HepG2 (cell line): Measurements from ENCODE around the gene BICRA. TPM values are rescaled to one million over a fixed set of nuclear protein-coding genes. Genes with fewer than 3 reads are reported as not detected.
A peak's percentile ranks its signal among the peaks of the same experiment; 100 is the strongest.

Source experiments
- ATAC-seq: fragments of 200-7000 bp; cut with Tn5 transposase; 3 replicates; pipeline ENCODE4 v1.9.1; 2020; ENCODE audit warnings: mild to moderate bottlenecking, moderate library complexity
- BruUV-seq: library from RNA; stranded (reverse); fragments of 400-500 nt; replicated peaks from 2 replicates; lab custom pipeline; 2021; lab: Mats Ljungman, UMichigan
- CTCF ChIA-PET: fragments of 300-600 bp; formaldehyde crosslinking; extraction: SDS; loops from one replicate; lab custom pipeline; 2021; ENCODE audit warnings: low total read pairs, inconsistent platforms, low intra/inter-chr PET ratio; lab: Yijun Ruan, JAX
- POLR2A ChIA-PET: fragments of 350-600 bp; sonication (Branson Sonifier 250); formaldehyde crosslinking; loops from one replicate; lab custom pipeline; 2020; ENCODE audit warnings: antibody characterized with exemption, inconsistent platforms; lab: Yijun Ruan, JAX
- DNase-seq: peaks from one replicate; pipeline ENCODE4 v3.0.0-alpha.2; 2015; ENCODE audit warnings: low spot score
- FAIRE-seq: peaks from 3 replicates; lab custom pipeline; 2011; peaks lifted over from hg19 to GRCh38; lab: Jason Lieb, UNC
- H2AFZ ChIP-seq: one replicate; pipeline ENCODE4 v1.6.1; 2011; ENCODE audit warnings: low read length, inconsistent platforms
- H3K27ac ChIP-seq: fragments of 300-600 bp; 3 replicates; pipeline ENCODE4 v1.8.0; 2011; ENCODE audit warnings: mixed run types, mild to moderate bottlenecking, mixed read lengths, low read length, inconsistent platforms; ENCODE audit not compliant: insufficient read depth; ENCODE audit errors: extremely low read length
- H3K27me3 ChIP-seq, 2 experiments: fragments of 200-600 bp in 1 of 2; 2 replicates in 1 of 2; 3 replicates in 1 of 2; pipeline versions ENCODE4 v1.6.0 to v1.8.0; 2011; ENCODE audit warnings: low read length in 2 of 2, mild to moderate bottlenecking in 2 of 2, moderate library complexity in 2 of 2, inconsistent platforms in 1 of 2; ENCODE audit not compliant: insufficient read depth in 2 of 2, control insufficient read depth in 1 of 2
- H3K36me3 ChIP-seq, 2 experiments: fragments of 200-600 bp in 1 of 2; replicated peaks in 1 of 2; 2 replicates in 1 of 2; 3 replicates in 1 of 2; pipeline versions ENCODE4 v1.5.1 to v1.8.0; 2011; ENCODE audit warnings: low read length in 2 of 2, inconsistent platforms in 1 of 2; ENCODE audit not compliant: insufficient read depth in 2 of 2, control insufficient read depth in 1 of 2
- H3K4me1 ChIP-seq: 2 replicates; pipeline ENCODE4 v1.5.1; 2012; ENCODE audit warnings: low read length, inconsistent platforms; ENCODE audit not compliant: insufficient read depth
- H3K4me2 ChIP-seq: 2 replicates; pipeline ENCODE4 v1.6.0; 2011; ENCODE audit warnings: low read depth, low read length, inconsistent platforms
- H3K4me3 ChIP-seq, 3 experiments: fragments of 200-600 bp in 1 of 3; sonication (generic), shearing (Covaris generic) in 1 of 3; replicated peaks in 1 of 3; 2 replicates each; pipeline ENCODE4 v1.5.1; 2011 to 2016; ENCODE audit warnings: low read length in 3 of 3, inconsistent platforms in 2 of 3, low read depth in 2 of 3, mild to moderate bottlenecking in 2 of 3, control low read depth in 1 of 3, mixed read lengths in 1 of 3; ENCODE audit not compliant: insufficient read depth in 1 of 3
- H3K79me2 ChIP-seq: one replicate; pipeline ENCODE4 v1.6.1; 2011; ENCODE audit warnings: low read length, inconsistent platforms; ENCODE audit not compliant: insufficient read depth
- H3K9ac ChIP-seq: 2 replicates; pipeline ENCODE4 v1.6.0; 2011; ENCODE audit warnings: mild to moderate bottlenecking, low read depth, low read length, inconsistent platforms; ENCODE audit not compliant: insufficient read depth
- H3K9me3 ChIP-seq: 2 replicates; pipeline ENCODE4 v1.5.1; 2012; ENCODE audit warnings: mild to moderate bottlenecking, low read length
- H4K20me1 ChIP-seq: 2 replicates; pipeline ENCODE4 v1.6.0; 2011; ENCODE audit warnings: inconsistent platforms, mild to moderate bottlenecking, low read length, moderate library complexity; ENCODE audit not compliant: insufficient read depth
- ARHGAP35 ChIP-seq: sonication (generic); formaldehyde crosslinking; IDR thresholded peaks from 2 replicates; pipeline ENCODE4 v1.9.0; 2022; ENCODE audit warnings: mild to moderate bottlenecking, inconsistent platforms, moderate library complexity, missing genetic modification reagents, borderline replicate concordance
- CBX5 ChIP-seq: sonication (generic); formaldehyde crosslinking; IDR thresholded peaks from 2 replicates; pipeline ENCODE4 v1.4.0; 2020; ENCODE audit warnings: missing genetic modification reagents, borderline replicate concordance
- ELF3 ChIP-seq: IDR thresholded peaks from 2 replicates; pipeline ENCODE4 v1.6.1; 2016; ENCODE audit warnings: missing genetic modification reagents, missing compliant biosample characterization
- TMF1 ChIP-seq: sonication (generic); formaldehyde crosslinking; IDR thresholded peaks from 2 replicates; pipeline ENCODE4 v1.8.1; 2022; ENCODE audit warnings: low read depth, missing genetic modification reagents
- ZKSCAN1 ChIP-seq: fragments of 150-350 bp; IDR thresholded peaks from 2 replicates; pipeline ENCODE4 v1.6.1; 2014; ENCODE audit warnings: low read length
- ZNF747 ChIP-seq: sonication (generic); formaldehyde crosslinking; IDR thresholded peaks from 2 replicates; pipeline ENCODE4 v1.8.1; 2023; ENCODE audit warnings: missing genetic modification reagents, mild to moderate bottlenecking, borderline replicate concordance
- WGBS: methylation state at CpG from one replicate; pipeline ENCODE4 v1.1.6; 2017; ENCODE audit warnings: low lambda C conversion rate; 5-methylcytosine and 5-hydroxymethylcytosine counted together
- in situ Hi-C: cut with HindIII; loops from 2 replicates; pipeline ENCODE4 v1.10.0; 2017; ENCODE audit warnings: low pct_unique_long_range_greater_than_20kb; ENCODE audit not compliant: extremely low pct_ligation_motif_present
- intact Hi-C: fragments of 100-400 bp; cut with micrococcal nuclease; formaldehyde crosslinking; loops from one replicate; pipeline ENCODE4 v1.10.0; 2022; ENCODE audit not compliant: unreplicated experiment
- polyA plus RNA-seq, 8 experiments: library from polyadenylated mRNA; depleted of rRNA in 3 of 8; stranded (reverse) in 7 of 8; unstranded in 1 of 8; fragments of >200 nt; fragmentation: Illumina TruSeq in 4 of 8; extraction: Trizol in 4 of 8; gene quantifications; 2 replicates each; pipeline versions ENCODE4 v1.2.1 to v1.2.3, GENCODE V29; 2011 to 2016; ENCODE audit warnings: low read depth in 4 of 8, missing spikeins in 1 of 8, mixed read lengths in 1 of 8; ENCODE audit not compliant: insufficient read depth in 1 of 8
- total RNA-seq, 5 experiments: library from RNA; depleted of rRNA; stranded (reverse); fragments of >200 nt; fragmentation: Illumina TruSeq; extraction: Trizol; gene quantifications; 2 replicates each; pipeline ENCODE4 v1.2.3, GENCODE V29; 2016; ENCODE audit warnings: low read depth in 1 of 5
- TF ChIP-seq, protein P1 (sequence below): sonication (generic); formaldehyde crosslinking; IDR thresholded peaks from 2 replicates; pipeline ENCODE4 v1.4.0; 2020; ENCODE audit warnings: mild to moderate bottlenecking, missing genetic modification reagents

BICRA gene
- total and polyA plus RNA-seq, 2 of the 13 experiments (the other 11 are each of a cell fraction or from before 2014, with no cell fraction given), result 0.55 to 0.71 TPM

DNA sequence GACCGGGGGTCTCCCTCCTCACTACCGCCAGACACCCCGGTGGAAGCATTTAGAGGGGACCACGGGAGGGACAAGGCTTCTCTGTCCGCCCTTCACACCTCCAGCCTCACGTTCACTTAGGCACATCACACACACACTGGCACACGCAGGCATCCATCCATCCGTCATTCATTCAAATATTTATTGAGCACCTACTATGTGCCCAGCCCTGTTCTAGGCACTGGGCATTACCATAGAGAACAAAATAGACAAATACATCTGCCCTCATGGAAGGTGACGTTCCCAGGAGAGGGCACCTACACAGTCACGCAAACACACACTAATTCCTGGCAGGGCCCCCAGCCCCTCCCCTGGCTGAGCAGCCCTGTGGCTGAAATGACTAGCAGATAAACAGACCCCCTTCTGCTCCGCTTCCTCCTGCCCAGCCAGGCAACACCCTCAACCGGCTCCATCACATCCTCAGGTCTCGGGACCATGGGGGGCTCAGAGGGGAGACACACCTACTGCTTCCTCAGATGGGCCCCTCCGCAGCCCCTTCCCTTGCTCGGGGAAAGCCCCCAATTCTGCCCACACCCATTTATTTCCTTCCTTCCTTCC is 132.7 kb downstream of the BICRA start:
- FAIRE-seq, result no peak

DNA sequence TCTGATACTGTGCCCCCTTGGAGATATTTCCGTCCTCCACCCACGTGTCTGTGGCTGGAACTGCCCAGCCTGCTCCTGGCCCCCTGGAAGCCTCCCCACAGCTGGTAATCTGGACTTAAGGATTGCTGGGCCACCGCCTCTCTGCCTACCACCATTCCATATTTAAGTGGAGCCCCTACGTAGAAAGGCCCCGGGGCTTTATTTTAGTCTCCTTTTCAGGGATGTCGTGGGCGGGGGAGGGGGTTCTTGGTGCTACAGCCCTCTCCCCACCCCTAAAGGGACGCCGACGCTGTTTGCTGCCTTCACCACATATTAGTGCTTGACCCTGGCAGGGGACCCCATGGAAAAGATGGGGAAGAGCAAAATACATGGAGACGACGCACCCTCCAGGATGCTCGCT is 133.7 kb downstream of the BICRA start:
- Histone ChIP-seq H3K79me2 (peaks cover 15% of the 10 kb centered on the region), H3K9me3 (no peaks in the 10 kb centered on the region), H3K4me1 (peaks cover 43% of the 10 kb centered on the region), H3K4me3 (peak overlapping the region in 1 of 3 experiments; percentile 74; a peak in 2 of 6 replicates), H3K9ac (0 out of 2 replicates have a peak overlapping the region, but pooled peaks have one; percentile 15), H3K4me2 (peak overlapping the region; percentile 96), H3K36me3 (peaks cover 0 to 7% of the 10 kb centered on the region in 2 experiments; a peak in 2 of 5 replicates), H3K27me3 (no peaks in the 10 kb centered on the region), H4K20me1 (no peaks in the 10 kb centered on the region; the same call in 1 of the 2 replicates), H2AFZ (no peak overlapping the region), H3K27ac (no peak overlapping the region)
- TF ChIP-seq ELF3 (no peak), TMF1 (CRISPR knock-in tag) (peak; percentile 5; the same call in 1 of the 2 replicates)
- TF ChIP-seq, protein P1, sequence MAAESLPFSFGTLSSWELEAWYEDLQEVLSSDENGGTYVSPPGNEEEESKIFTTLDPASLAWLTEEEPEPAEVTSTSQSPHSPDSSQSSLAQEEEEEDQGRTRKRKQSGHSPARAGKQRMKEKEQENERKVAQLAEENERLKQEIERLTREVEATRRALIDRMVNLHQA, result no peak
- in situ Hi-C loops, result loop anchor here (5.0 kb wide), 1 partner anchor 40 kb away; no protein-coding TSS in a partner anchor
- CTCF ChIA-PET, result interaction anchor here (2.1 to 2.2 kb wide), 2 partner anchors 29 to 43 kb away, joined by 11 to 25 read pairs; partner anchors contain the start of gene EHD2
- ATAC-seq, result no peak
- intact Hi-C loops, result loop anchor here (1.0 kb wide), 1 partner anchor 43 kb away; no protein-coding TSS in a partner anchor
- no peak for DNase-seq
- 27% methylated on average over 13 of the region's 13 CpGs for WGBS
- BruUV-seq, result no TSS peak
- FAIRE-seq, result no peak
- POLR2A ChIA-PET, result interaction anchor here (1.2 to 2.0 kb wide), 2 partner anchors 30 to 43 kb away, joined by 3 to 7 read pairs; partner anchors contain the start of gene EHD2

More for the DNA sequence above, 132.7 kb downstream of the BICRA start:
- no TSS peak for BruUV-seq
- H3K4me1 ChIP-seq, result peaks cover 36% of the 10 kb centered on the region
- H3K27me3 ChIP-seq, result no peaks in the 10 kb centered on the region
- H3K9me3 ChIP-seq, result no peaks in the 10 kb centered on the region
- CTCF ChIA-PET, result no interaction called here
- POLR2A ChIA-PET, result no interaction called here
- no peak for DNase-seq
- H3K79me2 ChIP-seq, result peaks cover 9% of the 10 kb centered on the region
- no peak for ATAC-seq
- H3K9ac ChIP-seq, result no peak overlapping the region
- WGBS, result 69% methylated on average over 14 of the region's 15 CpGs
- H3K27ac ChIP-seq, result no peak overlapping the region
- in situ Hi-C loops, result loop anchor here (5.0 kb wide), 1 partner anchor 39 kb away; no protein-coding TSS in a partner anchor
- no peak overlapping the region for H3K4me3 ChIP-seq
- H3K4me2 ChIP-seq, result no peak overlapping the region
- peak; percentile 86 for TF ChIP-seq ZKSCAN1
- no peak for TF ChIP-seq CBX5 (CRISPR knock-in tag)
- TF ChIP-seq ARHGAP35 (CRISPR knock-in tag), result no peak
- TF ChIP-seq ZNF747 (CRISPR knock-in tag), result no peak
- no peaks in the 10 kb centered on the region for H3K36me3 ChIP-seq
- intact Hi-C loops, result no loop called here
- H4K20me1 ChIP-seq, result no peaks in the 10 kb centered on the region
- H2AFZ ChIP-seq, result no peak overlapping the region
